Gastrocnemius medialis (tissue), 4 donors: Measurements from ENCODE around the gene NFKBIE. TPM values are rescaled to one million over a fixed set of nuclear protein-coding genes. Genes with fewer than 3 reads are reported as not detected.

ENCODE experiments used
- ATAC-seq, 2 donors: fragments of 150-250 bp; one replicate each; pipeline ENCODE4 v1.9.1; 2016
- DNase-seq, 2 donors: peaks; one replicate each; pipeline ENCODE4 v3.0.0-alpha.2; 2019
- H3K27ac ChIP-seq, 4 donors: fragments of 200-600 bp; sonication (generic); 1 replicate in 1 of 4; 2 replicates in 3 of 4; pipeline ENCODE4 v1.5.1; 2016 to 2018; ENCODE audit warnings: mild to moderate bottlenecking in 2 of 4, moderate library complexity in 1 of 4
- H3K27me3 ChIP-seq, 3 donors: fragments of 200-600 bp; sonication (generic) in 2 of 3; 1 replicate in 1 of 3; 2 replicates in 2 of 3; pipeline versions ENCODE4 v1.5.1 to v1.6.0; 2016 to 2019; ENCODE audit warnings: mild to moderate bottlenecking in 1 of 3, moderate library complexity in 1 of 3
- H3K36me3 ChIP-seq, 2 donors: fragments of 200-600 bp; sonication (generic) in 1 of 2; one replicate each; pipeline ENCODE4 v1.5.1; 2017 to 2018
- H3K4me1 ChIP-seq, 2 donors: fragments of 200-600 bp; sonication (generic) in 1 of 2; one replicate each; pipeline ENCODE4 v1.5.1; 2016 to 2017; ENCODE audit warnings: mild to moderate bottlenecking in 2 of 2
- H3K4me3 ChIP-seq, 4 donors: fragments of 200-600 bp; sonication (generic) in 3 of 4; 1 replicate in 1 of 4; 2 replicates in 3 of 4; pipeline ENCODE4 v1.5.1; 2016 to 2019; ENCODE audit warnings: mild to moderate bottlenecking in 2 of 4
- H3K9me3 ChIP-seq, 3 donors: fragments of 200-600 bp; sonication (generic) in 2 of 3; 1 replicate in 1 of 3; 2 replicates in 2 of 3; pipeline ENCODE4 v1.5.1; 2016 to 2019
- POLR2A ChIP-seq, 2 donors: fragments of 450-650 bp; IDR thresholded peaks; one replicate each; pipeline ENCODE4 v1.6.1; 2017; ENCODE audit warnings: antibody characterized with exemption in 2 of 2, mild to moderate bottlenecking in 2 of 2, moderate library complexity in 2 of 2
- in situ Hi-C, 4 donors: fragments of 200-750 bp; cut with MboI; loops; one replicate each; pipeline versions ENCODE4 v1.15.0 to v1.8.0; 2017; ENCODE audit warnings: low sequenced_read_pairs in 4 of 4
- intact Hi-C: fragments of 100-400 bp; cut with DNase I; formaldehyde crosslinking; loops from one replicate; pipeline ENCODE4 v1.15.1; 2023; ENCODE audit warnings: low total_unique reads
- total RNA-seq, 4 donors: library from RNA; depleted of rRNA; stranded (reverse); fragments of >200 nt; gene quantifications; one replicate each; pipeline versions ENCODE4 v1.1.0 to v1.2.3, GENCODE V29; 2016
- TF ChIP-seq, protein P1 (sequence below), 5 experiments: fragments of 450-650 bp in 3 of 5; fragments of 200-600 bp in 2 of 5; sonication (generic) in 2 of 5; IDR thresholded peaks in 4 of 5; conservative IDR thresholded peaks in 1 of 5; 1 replicate in 4 of 5; 2 replicates in 1 of 5; pipeline ENCODE4 v1.5.1; 2016 to 2019; ENCODE audit warnings: antibody characterized with exemption in 5 of 5, mild to moderate bottlenecking in 3 of 5, moderate library complexity in 3 of 5

The NFKBIE gene
- total RNA-seq, 4 donors from 2014 or later, result 4.1 to 11.1 (median 10.0) TPM

DNA sequence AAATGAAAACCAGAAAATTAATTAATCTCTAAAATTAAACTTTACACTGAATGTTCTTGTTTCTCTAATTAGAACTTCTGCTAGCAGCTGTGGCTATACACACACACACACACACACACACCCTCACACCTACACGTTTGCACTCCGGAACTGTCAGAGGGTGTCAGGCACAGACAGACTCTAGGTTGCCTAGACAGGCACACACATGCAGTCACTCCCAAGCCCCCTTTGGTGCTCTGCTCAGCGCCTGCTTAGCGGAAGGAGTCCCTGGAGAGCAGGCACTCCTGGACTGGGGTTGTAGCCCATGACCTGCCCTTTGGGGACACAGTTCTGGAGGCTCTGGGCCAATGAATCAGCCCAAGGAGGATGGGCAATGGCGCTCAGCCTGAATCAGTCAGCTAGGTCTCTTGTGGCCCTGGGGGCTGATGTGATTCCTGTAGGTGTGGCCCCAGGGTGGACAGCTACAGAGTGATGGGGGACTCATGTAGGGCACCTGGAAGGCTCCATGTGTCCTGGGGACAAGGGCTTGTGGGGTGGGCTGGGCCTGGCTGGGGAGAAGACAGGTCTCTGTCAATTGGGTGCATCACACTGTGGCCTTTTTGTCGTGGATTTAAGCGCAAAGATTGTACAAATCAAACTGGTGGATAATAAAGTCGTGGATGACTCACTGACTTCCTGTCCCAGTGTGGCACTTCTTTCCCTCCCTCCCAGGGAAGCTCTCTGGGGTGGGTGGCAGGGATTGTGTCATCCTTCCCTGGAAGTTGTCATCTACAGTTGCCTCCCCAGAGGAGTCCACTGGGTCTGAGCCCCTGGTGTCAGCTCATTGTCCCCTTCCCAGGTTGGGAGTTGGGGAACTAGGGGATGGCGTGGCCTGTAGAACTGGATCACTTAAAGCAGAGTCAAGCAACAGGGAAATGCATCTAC lies 13.7 kb upstream of the NFKBIE start:
- ATAC-seq (no peak), DNase-seq (no peak)
- intact Hi-C loops (no loop called here), in situ Hi-C loops (no loop called here)
- Histone ChIP-seq H3K4me1 (no peaks in the 10 kb centered on the region), H3K4me3 (no peak overlapping the region), H3K36me3 (no peaks in the 10 kb centered on the region), H3K27ac (no peak overlapping the region), H3K27me3 (peaks cover 7 to 20% (median 10%) of the 10 kb centered on the region in 3 donors), H3K9me3 (no peaks in the 10 kb centered on the region)
- TF ChIP-seq POLR2A (IDR thresholded peaks at IDR 0.05), result no peak
- TF ChIP-seq, protein P1, sequence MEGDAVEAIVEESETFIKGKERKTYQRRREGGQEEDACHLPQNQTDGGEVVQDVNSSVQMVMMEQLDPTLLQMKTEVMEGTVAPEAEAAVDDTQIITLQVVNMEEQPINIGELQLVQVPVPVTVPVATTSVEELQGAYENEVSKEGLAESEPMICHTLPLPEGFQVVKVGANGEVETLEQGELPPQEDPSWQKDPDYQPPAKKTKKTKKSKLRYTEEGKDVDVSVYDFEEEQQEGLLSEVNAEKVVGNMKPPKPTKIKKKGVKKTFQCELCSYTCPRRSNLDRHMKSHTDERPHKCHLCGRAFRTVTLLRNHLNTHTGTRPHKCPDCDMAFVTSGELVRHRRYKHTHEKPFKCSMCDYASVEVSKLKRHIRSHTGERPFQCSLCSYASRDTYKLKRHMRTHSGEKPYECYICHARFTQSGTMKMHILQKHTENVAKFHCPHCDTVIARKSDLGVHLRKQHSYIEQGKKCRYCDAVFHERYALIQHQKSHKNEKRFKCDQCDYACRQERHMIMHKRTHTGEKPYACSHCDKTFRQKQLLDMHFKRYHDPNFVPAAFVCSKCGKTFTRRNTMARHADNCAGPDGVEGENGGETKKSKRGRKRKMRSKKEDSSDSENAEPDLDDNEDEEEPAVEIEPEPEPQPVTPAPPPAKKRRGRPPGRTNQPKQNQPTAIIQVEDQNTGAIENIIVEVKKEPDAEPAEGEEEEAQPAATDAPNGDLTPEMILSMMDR (IDR thresholded peaks at IDR 0.05 in 4 of 5, conservative IDR thresholded peaks at IDR 0.05 in 1 of 5), result no peak

DNA sequence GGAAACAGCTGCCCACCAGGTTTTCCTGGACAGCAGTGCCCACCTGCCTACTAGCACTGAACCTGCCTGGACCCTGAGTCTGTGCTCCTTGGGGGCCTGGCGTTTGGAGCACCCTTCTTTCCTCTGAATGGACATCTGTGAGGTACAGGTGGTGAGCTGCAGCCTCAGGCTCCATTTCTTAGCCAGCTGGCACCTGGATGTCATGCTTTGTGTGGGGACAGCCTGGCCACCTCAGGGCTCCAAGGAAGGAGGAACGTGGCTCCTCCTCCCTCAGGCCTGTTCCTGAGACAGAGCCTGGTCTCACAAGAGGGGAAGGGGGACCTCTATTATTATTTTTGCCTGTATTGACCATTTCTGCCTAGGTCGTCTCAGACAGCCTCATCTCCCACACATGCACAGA lies 13.0 kb upstream of the NFKBIE start:
- Histone ChIP-seq H3K9me3 (no peaks in the 10 kb centered on the region), H3K27ac (no peak overlapping the region), H3K36me3 (no peaks in the 10 kb centered on the region), H3K4me1 (no peaks in the 10 kb centered on the region), H3K4me3 (no peak overlapping the region), H3K27me3 (peaks cover 7 to 25% (median 10%) of the 10 kb centered on the region in 3 donors)
- DNase-seq, result no peak
- in situ Hi-C loops (no loop called here), intact Hi-C loops (no loop called here)
- no peak for TF ChIP-seq POLR2A (IDR thresholded peaks at IDR 0.05)
- TF ChIP-seq, protein P1 (IDR thresholded peaks at IDR 0.05 in 4 of 5, conservative IDR thresholded peaks at IDR 0.05 in 1 of 5), result no peak
- ATAC-seq, result no peak

DNA sequence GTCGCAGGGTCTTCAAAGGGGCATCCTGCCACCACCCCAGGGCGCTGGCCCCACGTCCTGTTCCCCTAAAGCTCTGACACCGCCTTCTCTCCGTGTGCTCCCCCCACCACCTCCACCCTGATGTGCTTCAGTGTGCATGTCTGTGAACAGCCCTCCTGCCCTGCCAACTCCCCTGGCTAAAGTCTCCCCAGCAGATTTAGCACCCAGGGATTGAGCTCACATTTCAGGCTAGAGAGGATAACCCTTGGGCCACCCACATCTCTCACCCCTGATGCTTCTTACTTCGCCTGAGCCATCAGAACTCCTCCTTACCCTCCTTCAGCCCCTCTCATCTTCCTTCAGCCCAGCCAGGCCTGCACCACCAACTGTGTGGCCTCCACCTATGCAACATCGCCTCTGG lies 12.4 kb upstream of the NFKBIE start:
- TF ChIP-seq, protein P1 (IDR thresholded peaks at IDR 0.05 in 4 of 5, conservative IDR thresholded peaks at IDR 0.05 in 1 of 5), result no peak
- TF ChIP-seq POLR2A (IDR thresholded peaks at IDR 0.05), result no peak
- no peak for ATAC-seq
- in situ Hi-C loops, result no loop called here
- Histone ChIP-seq H3K4me1 (no peaks in the 10 kb centered on the region), H3K4me3 (no peak overlapping the region), H3K27ac (no peak overlapping the region), H3K36me3 (no peaks in the 10 kb centered on the region), H3K9me3 (no peaks in the 10 kb centered on the region), H3K27me3 (peaks cover 7 to 26% (median 10%) of the 10 kb centered on the region in 3 donors)
- DNase-seq, result no peak
- intact Hi-C loops, result no loop called here

DNA sequence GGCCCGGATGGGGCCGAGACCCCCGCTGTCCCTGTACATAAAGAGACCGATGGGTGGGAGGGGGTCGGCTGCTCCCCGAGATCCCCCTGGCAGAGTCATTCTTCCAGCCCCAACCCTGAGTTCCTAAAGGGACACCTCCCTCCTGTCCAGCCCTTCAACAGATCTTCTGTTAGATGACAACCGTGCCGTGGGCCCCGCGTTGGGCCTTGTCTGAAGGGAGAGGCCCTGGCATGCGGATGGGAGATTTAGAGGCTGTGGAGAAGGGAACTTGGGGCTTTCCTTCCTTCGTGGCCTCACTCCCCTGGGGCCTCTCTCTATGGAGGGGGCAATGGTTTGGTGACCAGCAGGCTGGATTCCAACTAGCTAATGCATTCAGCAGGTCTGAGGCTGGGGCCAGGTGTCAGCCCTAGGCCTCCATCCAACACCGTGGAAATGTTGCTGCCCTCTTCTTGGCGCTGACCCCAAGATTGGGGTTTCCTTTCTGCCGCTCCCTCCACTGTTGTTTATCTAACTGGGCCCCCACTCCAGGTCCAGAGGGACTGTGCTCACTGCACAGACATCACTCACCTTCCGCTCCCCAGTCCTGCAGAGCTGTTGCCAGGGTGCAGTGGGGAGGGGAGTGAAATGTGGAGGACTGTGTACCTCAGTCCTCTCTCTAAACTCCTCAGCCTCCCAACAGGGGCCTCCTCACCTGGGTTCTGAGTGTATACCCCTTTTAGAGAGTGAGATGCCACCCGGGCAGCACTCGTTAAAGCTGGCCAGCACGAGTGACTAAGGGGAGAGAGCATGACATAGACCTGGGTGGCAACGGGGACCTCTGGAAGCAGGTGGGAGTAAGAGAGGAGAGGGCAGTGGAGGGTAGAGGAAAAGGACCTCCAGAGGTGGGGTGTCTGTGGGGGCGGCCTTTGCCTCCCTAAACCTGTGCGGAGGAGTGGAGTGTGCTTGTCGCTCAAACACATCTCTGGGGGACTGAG lies 11.6 kb upstream of the NFKBIE start:
- Histone ChIP-seq H3K27ac (no peak overlapping the region), H3K27me3 (peaks cover 12 to 26% (median 12%) of the 10 kb centered on the region in 3 donors), H3K9me3 (no peaks in the 10 kb centered on the region), H3K36me3 (no peaks in the 10 kb centered on the region), H3K4me1 (no peaks in the 10 kb centered on the region), H3K4me3 (peak overlapping the region in 1 of 4 donors; percentile 49)
- DNase-seq (no peak), ATAC-seq (no peak)
- TF ChIP-seq, protein P1 (IDR thresholded peaks at IDR 0.05 in 4 of 5, conservative IDR thresholded peaks at IDR 0.05 in 1 of 5), result no peak
- no peak for TF ChIP-seq POLR2A (IDR thresholded peaks at IDR 0.05)
- in situ Hi-C loops (no loop called here), intact Hi-C loops (no loop called here)
